ENCODE data around the gene CAMTA1.
"Not testable (repeated sequence)": the region's sequence is repeated elsewhere in the genome, so short reads cannot be mapped to it uniquely, and the experiment has no call there.

Gene CAMTA1

DNA sequence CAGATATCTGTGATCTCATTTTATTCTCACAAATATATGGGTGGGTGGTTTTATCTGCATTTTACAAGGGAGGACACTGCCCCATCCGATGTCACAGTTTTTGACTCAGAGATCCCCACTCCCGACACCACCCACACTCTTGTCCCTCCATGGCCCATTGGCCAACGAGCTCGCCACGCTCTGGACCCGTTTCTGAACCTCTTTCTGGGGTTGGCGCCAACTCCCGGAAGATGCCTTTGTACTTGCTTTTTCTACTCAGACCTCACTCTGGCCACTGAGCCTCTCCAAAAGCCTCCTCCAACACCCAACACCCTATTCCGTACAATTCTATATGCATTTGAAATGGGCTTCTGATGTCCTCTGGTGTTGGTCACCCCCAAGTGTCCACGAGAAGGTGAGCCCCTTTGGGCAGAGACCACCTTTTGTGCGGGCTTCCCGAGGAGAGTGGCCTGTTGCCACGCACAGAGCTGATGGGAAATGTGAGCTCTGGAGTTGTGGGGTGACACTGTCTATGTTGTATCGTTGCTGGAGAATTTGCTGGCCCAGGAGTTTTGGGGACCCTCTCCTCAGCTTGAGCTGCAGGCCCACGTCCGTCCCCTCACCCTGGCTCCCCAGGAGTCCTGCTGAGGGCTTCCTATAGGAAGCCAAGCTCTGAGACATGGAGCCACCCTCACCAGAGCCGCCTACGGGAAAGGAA lies 618.9 kb downstream of the CAMTA1 start:
- no peak for DNase-seq
- TF ChIP-seq POLR2A (IDR thresholded peaks at IDR 0.05; ENCODE audit: low read length) (no peak), GATA1 (IDR thresholded peaks at IDR 0.05; ENCODE audit: low read depth, low read length) (no peak)

DNA sequence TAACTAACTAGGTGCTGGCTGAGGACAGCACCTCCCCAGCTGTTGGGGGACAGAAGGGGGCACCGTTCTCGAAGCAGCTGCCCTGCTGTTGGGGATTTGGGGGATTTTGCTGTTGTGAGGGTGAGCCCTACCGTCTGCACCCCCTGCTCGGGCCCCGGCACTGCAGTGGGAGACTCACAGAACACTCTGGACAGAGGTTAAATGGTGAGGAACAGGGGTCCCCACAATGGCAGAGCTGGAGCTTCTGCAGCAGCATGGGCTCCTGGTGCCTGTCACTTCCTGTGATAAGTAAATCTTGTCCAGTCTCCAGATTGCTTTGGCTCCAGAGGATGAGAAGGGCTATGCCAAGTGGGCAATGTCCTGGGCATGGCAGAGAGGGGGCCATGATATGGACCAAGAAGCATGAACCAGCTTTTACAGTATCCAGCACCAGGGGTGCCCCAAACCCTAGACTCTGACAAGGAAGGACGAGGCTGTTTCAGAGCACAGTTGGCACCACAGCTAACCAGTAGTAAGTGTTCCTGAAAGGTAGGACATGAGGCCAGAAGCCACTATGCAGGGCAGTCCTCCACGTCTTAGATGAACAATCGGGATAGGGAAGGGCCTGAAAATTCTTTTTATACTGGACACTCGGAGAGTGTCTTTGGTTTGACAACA lies 620.7 kb downstream of the CAMTA1 start:
- no peak for DNase-seq
- TF ChIP-seq GATA1 (IDR thresholded peaks at IDR 0.05; ENCODE audit: low read depth, low read length) (no peak), POLR2A (IDR thresholded peaks at IDR 0.05; ENCODE audit: low read length) (no peak)

DNA sequence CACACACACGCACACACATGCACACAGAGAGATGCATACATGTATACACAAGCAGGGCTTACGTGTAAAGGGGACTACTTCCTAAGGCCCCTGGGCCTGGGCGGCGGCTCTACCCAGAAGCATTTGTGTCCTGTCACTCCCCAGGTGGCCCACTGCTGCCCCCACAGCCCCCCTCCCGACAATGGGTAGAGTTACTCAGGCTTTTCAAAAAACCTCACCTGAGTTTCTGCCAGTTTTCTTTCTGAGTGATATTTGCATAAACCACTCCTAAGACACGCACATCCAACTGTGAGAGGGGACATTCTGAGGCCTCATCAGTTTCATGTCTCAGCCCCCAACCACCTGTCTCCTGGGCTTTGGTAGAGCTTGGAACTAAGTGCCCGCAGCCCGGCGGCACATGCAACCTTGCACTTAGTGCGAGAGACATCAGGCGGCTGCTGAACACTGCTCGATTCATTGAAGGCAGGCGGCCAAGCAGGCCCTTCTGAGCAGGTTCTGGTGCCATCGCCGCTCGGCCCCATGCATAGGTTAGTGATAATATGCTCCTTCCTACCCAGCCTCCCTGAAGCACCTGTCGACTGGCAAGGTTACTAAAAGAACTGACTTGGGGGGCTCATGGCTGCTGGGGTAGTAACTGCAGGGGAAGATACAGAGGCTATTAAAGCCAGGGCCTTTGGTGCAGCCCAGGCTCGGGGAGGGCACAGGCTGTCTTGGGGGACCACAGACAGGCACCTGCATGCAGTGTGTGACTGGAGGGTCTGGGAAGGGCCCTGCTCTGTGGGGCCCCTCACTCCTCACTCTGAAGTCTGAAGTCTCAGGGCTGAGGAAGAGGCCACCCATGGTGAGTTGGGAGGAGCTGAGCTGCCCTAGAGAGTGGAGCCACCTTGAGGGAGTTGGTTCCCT lies 621.6 kb downstream of the CAMTA1 start:
- no peak for DNase-seq
- TF ChIP-seq POLR2A (IDR thresholded peaks at IDR 0.05; ENCODE audit: low read length) (no peak), GATA1 (IDR thresholded peaks at IDR 0.05; ENCODE audit: low read depth, low read length) (no peak)

- no peak for TF ChIP-seq POLR2A (IDR thresholded peaks at IDR 0.05; ENCODE audit: low read length)
- TF ChIP-seq GATA1 (IDR thresholded peaks at IDR 0.05; ENCODE audit: low read depth, low read length), result no peak
- no peak for DNase-seq
These were observed 622.3 kb downstream of the CAMTA1 start for GRCh38 chr1:7407544-7407895.

- DNase-seq, result no peak
- TF ChIP-seq POLR2A (IDR thresholded peaks at IDR 0.05; ENCODE audit: low read length), result no peak
- no peak for TF ChIP-seq GATA1 (IDR thresholded peaks at IDR 0.05; ENCODE audit: low read depth, low read length)
These were observed 622.9 kb downstream of the CAMTA1 start for GRCh38 chr1:7407980-7408770.

DNA sequence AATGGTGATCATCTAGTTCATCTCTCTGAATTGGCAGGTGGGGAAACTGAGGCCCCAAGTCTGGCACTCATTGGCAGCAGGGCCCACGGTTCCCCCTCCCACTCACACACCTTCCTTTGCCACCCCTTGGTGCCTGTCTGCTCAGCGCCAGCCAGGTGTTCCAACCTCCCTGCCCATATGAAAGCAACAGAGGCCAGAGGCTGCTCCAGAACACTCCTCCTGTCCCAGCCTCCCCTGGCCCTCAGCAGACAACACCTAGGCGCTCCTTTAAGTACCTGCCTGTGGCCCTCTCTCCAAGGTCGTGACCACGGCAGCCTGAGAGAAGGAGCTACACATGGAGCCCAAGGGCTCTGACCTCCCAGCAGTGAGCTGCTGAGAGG lies 623.5 kb downstream of the CAMTA1 start:
- DNase-seq, result no peak
- no peak for TF ChIP-seq POLR2A (IDR thresholded peaks at IDR 0.05; ENCODE audit: low read length)
- no peak for TF ChIP-seq GATA1 (IDR thresholded peaks at IDR 0.05; ENCODE audit: low read depth, low read length)

DNA sequence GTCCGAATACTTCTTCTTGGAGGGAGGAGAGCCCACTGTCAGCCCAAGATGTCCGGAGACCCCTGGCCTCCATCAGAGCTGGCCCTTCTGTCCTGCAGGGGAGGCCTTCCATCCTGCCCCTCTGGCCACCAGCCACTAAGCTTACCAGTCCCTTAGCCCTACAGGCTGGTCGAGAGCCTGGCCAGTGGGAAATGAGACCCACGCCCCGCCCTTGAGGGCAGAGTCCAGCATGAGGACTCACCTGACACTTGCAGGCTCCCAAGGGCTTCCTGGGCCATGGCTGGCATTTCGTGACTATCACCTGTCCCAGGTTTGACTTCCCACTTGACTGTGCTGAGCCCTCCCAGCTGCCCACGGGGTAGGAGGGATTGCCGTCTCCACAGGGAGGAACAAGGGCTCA lies 624.0 kb downstream of the CAMTA1 start:
- no peak for DNase-seq
- TF ChIP-seq POLR2A (IDR thresholded peaks at IDR 0.05; ENCODE audit: low read length), result no peak

DNA sequence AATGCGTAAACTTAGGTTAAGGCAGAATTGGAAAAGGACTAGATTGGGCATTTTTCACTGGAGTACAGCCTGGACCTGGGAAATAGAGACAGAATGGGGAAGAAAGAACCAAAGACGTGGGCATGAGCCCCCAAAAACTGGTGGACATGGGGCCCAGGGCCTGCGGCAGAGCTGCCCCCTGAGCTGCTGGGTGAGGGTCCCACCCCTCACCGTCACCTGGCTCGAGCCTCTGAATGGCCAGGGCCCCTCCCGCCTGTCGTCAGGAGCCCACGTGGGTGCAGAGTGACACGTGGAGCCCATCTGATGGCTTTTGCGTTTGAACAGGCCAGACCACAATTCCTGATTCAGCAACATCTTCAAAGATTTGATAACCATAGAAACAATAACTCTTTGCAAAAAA lies 624.9 kb downstream of the CAMTA1 start:
- no peak for TF ChIP-seq POLR2A (IDR thresholded peaks at IDR 0.05; ENCODE audit: low read length)
- DNase-seq, result no peak

- DNase-seq, result not testable (repeated sequence)
These were observed 632.4 kb downstream of the CAMTA1 start for GRCh38 chr1:7417618-7418017.

DNA sequence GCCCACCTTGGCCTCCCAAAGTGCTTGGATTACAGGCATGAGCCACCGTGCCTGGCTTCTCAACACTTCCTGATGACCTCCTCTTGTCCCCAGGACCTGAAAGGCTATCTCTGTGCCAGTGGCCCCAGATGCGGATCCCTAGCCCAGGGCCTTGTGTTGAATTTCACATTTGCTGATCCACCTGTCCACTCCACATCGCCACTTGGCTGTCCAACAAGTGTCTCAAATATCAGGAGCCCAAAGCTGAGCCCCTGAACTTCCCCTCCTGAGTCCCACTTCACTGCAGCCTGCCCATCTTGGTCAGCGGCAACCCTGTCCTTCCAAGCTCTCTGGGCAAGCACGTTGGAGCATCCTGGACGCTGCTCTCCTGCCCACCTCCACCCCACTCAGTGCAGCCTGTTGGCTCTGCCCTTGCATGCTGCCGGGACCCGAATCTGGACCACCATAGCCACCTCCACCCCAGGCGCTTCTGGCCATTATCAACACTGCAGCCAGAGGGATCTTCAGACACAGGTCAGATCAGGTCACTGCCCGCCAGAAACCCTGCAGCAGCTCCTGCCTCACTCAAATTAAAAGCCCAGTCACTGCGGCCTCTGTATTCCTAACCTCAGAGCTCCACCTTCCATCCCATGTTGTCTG lies 633.3 kb downstream of the CAMTA1 start:
- DNase-seq, result no peak
- TF ChIP-seq POLR2A (IDR thresholded peaks at IDR 0.05; ENCODE audit: low read length) (no peak), GATA1 (IDR thresholded peaks at IDR 0.05; ENCODE audit: low read depth, low read length) (no peak)

- TF ChIP-seq POLR2A (IDR thresholded peaks at IDR 0.05; ENCODE audit: low read length) (no peak), GATA1 (IDR thresholded peaks at IDR 0.05; ENCODE audit: low read depth, low read length) (no peak)
- no peak for DNase-seq
These were observed 634.8 kb downstream of the CAMTA1 start for GRCh38 chr1:7420098-7420445.

DNA sequence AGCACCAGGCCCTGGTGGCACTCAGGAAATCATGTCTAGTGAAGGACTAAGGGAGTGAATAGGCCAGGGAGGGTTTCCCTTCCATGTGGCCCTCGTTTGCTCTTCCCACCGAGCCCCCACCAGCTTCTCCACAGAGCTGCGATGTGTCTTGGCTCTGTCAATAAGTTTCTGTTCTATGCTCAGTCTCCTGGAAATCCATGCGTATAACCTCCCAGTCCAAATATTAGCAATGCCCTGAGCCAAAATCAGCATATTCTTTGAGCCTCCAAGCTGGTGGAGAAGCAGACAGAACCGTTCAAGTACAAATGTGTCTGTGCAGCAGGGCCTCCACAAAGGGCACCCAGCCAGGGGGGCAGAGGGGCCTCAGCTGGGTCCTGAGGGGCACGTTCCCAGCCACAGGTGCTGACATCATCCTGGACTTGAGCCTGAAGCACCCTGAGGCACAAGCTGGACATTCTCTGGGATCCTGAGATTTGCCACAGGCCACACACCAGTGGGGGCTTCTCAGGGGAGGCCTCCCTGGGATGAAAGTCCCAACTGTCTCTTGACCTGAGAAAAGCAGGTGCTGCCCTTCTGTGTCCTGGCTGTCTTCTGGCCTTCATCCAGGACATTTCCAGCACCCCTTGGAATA lies 635.3 kb downstream of the CAMTA1 start:
- no peak for DNase-seq
- TF ChIP-seq GATA1 (IDR thresholded peaks at IDR 0.05; ENCODE audit: low read depth, low read length) (no peak), POLR2A (IDR thresholded peaks at IDR 0.05; ENCODE audit: low read length) (no peak)

DNA sequence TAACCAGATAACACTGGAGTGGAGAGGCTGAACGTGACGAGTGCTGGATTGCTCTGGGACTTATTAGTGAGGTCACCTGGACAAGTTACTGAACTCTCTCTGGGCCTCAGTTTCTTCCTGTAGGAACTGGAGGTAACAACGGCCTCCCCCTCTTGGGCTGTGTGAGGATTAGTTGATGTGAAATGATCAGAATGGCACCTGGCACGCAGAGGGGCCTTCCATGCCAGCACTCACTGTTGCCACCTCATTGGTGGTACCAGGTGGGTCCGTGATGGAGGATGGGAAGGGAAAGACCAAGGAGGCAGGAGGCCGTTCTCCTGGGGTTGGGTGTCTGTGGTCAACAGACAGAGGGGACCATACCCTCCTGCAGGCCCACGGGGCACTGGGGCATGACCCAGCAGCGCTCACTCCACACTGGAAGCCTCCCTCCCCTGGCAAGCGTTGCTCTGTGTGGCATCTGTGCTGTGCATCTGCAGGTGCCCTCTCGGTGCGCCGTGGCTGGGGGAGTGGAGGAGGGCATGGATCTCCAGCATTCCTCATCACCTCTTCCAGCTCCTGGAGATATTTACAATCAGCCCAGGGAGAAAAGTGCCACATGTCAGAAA lies 636.3 kb downstream of the CAMTA1 start:
- no peak for TF ChIP-seq GATA1 (IDR thresholded peaks at IDR 0.05; ENCODE audit: low read depth, low read length)
- no peak for TF ChIP-seq POLR2A (IDR thresholded peaks at IDR 0.05; ENCODE audit: low read length)
- no peak for DNase-seq

All from erythroblast (primary cell).